Stomach smooth muscle (tissue), 2 donors: ENCODE measurements around the gene HMMR.

Source experiments
- H3K27ac ChIP-seq: one replicate; pipeline ENCODE4 v1.7.0; 2013; ENCODE audit warnings: mild to moderate bottlenecking, low read length, inconsistent platforms
- H3K27me3 ChIP-seq, 2 donors: one replicate each; pipeline ENCODE4 v1.7.0; 2013; ENCODE audit warnings: low read length in 2 of 2; ENCODE audit not compliant: insufficient read depth in 2 of 2, control insufficient read depth in 1 of 2
- H3K36me3 ChIP-seq, 2 donors: one replicate each; pipeline ENCODE4 v1.7.0; 2013; ENCODE audit warnings: low read length in 2 of 2; ENCODE audit not compliant: control insufficient read depth in 2 of 2, insufficient read depth in 2 of 2
- H3K4me1 ChIP-seq: one replicate; pipeline ENCODE4 v1.7.0; 2013; ENCODE audit warnings: low read length; ENCODE audit not compliant: control insufficient read depth, insufficient read depth
- H3K4me3 ChIP-seq, 2 donors: one replicate each; pipeline ENCODE4 v1.7.0; 2013; ENCODE audit warnings: low read length in 2 of 2
- H3K9ac ChIP-seq, 2 donors: one replicate each; pipeline ENCODE4 v1.7.0; 2013; ENCODE audit warnings: low read length in 2 of 2, mild to moderate bottlenecking in 1 of 2
- H3K9me3 ChIP-seq, 2 donors: one replicate each; pipeline ENCODE4 v1.7.0; 2013; ENCODE audit warnings: low read length in 2 of 2; ENCODE audit not compliant: control insufficient read depth in 2 of 2
- donor health status: healthy.
- donor health status: Pancreatic carcinoma.

HMMR gene

DNA sequence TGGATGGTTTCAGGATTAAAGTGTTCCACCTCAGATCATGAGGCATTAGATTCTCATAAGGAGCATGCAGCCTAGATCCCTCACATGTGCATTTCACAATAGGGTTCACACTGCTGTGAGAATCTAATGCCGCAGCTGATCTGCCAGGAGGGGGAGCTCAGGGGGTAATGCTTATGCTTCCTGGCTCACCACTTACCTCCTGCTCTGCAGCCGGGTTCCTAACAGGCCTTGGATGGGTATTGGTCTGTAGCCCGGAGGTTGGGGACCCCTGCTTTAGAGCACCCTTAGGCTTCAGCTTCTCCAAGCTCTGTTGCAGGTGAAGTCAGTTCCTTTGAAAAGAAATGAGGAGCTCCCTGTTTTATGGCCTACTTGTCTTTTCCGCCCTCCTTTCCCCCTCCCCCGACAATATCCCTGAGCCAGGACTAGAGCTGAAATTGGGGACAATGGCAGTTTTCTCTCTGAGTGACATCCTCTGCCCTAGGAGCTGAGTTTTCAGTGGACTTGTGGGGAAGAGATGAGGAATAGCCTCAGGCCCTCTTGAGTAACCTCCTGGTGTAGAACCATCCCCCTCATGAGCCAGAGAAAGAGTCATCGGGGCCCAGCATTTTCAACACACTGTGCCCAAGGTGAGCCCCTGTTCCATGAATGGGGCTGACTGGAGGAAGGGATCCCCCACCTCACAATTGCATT is 28.8 kb downstream of the HMMR start:
- Histone ChIP-seq H3K27me3 (no peaks in the 10 kb centered on the region), H3K9ac (no peak overlapping the region), H3K4me1 (no peaks in the 10 kb centered on the region), H3K4me3 (no peak overlapping the region), H3K27ac (no peak overlapping the region), H3K36me3 (no peaks in the 10 kb centered on the region), H3K9me3 (no peaks in the 10 kb centered on the region)

- Histone ChIP-seq H3K9ac (no peak overlapping the region), H3K36me3 (no peaks in the 10 kb centered on the region), H3K27ac (no peak overlapping the region), H3K4me3 (no peak overlapping the region), H3K4me1 (no peaks in the 10 kb centered on the region), H3K9me3 (no peaks in the 10 kb centered on the region), H3K27me3 (no peaks in the 10 kb centered on the region)
These were observed 29.3 kb downstream of the HMMR start for GRCh38 chr5:163489745-163490075.

DNA sequence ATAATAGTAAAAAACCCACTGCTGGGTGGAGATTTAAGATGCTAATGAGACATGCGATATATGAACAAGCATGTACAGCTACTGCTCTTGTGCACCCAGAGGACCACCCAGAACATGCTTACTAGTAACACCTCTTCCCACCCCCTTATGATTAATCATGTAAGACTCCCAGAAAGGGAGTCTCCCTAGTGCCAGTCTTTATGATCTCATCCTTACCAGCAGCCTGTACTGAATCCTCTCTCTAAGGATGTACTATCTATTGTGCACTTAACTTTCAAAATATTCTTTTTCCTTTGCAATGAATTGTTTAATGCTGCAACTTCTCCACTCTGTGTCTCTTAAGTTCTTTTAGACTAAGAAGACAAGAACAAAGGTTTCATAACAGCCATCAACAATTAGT is 35.9 kb downstream of the HMMR start:
- no peak overlapping the region for H3K9ac ChIP-seq
- no peaks in the 10 kb centered on the region for H3K4me1 ChIP-seq
- H3K4me3 ChIP-seq, result no peak overlapping the region
- H3K9me3 ChIP-seq, result no peaks in the 10 kb centered on the region
- H3K27me3 ChIP-seq, result no peaks in the 10 kb centered on the region
- H3K36me3 ChIP-seq, result no peaks in the 10 kb centered on the region
- H3K27ac ChIP-seq, result no peak overlapping the region

GRCh38 chr5:163497315-163497714 is 36.9 kb downstream of the HMMR start:
- Histone ChIP-seq H3K27ac (no peak overlapping the region), H3K9me3 (no peaks in the 10 kb centered on the region), H3K4me3 (no peak overlapping the region), H3K4me1 (no peaks in the 10 kb centered on the region), H3K9ac (no peak overlapping the region), H3K27me3 (no peaks in the 10 kb centered on the region), H3K36me3 (no peaks in the 10 kb centered on the region)

GRCh38 chr5:163498886-163499285 is 38.5 kb downstream of the HMMR start:
- Histone ChIP-seq H3K9me3 (no peaks in the 10 kb centered on the region), H3K4me1 (peaks cover 2% of the 10 kb centered on the region), H3K27ac (no peak overlapping the region), H3K27me3 (no peaks in the 10 kb centered on the region), H3K9ac (no peak overlapping the region), H3K4me3 (no peak overlapping the region), H3K36me3 (no peaks in the 10 kb centered on the region)

- Histone ChIP-seq H3K27ac (peak overlapping the region; percentile 87), H3K27me3 (no peaks in the 10 kb centered on the region), H3K4me1 (peaks cover 14% of the 10 kb centered on the region), H3K9ac (peak overlapping the region in 1 of 2 donors; percentile 69), H3K36me3 (no peaks in the 10 kb centered on the region), H3K4me3 (peak overlapping the region; percentile 77 to 83), H3K9me3 (no peaks in the 10 kb centered on the region)
These were observed 42.1 kb downstream of the HMMR start for GRCh38 chr5:163502521-163502920.

DNA sequence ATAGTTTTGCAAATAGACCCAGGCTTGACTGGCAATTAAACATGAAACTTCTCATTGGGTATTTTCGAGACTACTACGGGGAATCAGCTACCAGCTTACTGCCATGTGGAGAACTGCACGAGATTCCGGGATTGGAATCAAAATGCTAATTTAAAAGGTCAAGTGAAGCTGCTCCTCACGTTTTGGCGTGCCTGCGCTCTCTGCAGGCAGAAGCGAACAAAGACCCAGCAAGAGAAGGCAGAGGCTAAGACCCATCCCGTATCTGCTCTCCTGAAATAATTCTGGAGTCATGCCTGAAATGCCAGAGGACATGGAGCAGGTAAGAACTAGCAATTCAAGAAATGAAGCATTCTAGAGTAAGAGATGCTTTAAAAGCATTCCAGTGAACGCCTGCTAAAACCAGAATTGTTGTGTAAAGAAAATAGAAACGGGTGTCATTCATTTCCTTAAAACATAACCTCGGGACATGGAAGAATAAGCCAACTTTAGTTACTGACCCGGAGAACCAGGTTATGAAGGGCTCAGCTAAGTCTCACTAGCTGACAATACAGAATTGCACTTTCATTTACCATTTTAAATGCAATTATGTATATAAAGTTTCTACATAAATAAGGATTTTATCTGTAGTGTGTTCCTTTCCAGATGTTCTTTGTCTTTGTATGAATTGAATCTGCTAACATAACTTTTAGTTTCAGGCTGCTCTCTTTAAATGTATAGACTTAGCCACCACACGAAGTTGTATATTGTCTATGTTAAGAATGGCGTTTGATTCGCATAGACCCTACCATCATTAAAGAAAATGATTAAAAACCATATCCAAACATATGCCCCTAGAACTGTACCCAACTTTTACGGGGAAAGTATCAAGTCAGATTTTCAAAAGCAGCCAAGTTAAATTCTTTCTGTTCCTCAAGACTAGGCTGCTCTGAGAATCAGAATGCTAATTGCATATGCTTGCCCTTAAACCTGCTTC is 43.0 kb downstream of the HMMR start:
- H3K9me3 ChIP-seq, result no peaks in the 10 kb centered on the region
- H3K4me3 ChIP-seq, result peak overlapping the region; percentile 77 to 83
- no peaks in the 10 kb centered on the region for H3K36me3 ChIP-seq
- H3K27ac ChIP-seq, result peak overlapping the region; percentile 87
- H3K4me1 ChIP-seq, result peaks cover 14% of the 10 kb centered on the region
- H3K27me3 ChIP-seq, result no peaks in the 10 kb centered on the region
- H3K9ac ChIP-seq, result peak overlapping the region; percentile 69 to 93

DNA sequence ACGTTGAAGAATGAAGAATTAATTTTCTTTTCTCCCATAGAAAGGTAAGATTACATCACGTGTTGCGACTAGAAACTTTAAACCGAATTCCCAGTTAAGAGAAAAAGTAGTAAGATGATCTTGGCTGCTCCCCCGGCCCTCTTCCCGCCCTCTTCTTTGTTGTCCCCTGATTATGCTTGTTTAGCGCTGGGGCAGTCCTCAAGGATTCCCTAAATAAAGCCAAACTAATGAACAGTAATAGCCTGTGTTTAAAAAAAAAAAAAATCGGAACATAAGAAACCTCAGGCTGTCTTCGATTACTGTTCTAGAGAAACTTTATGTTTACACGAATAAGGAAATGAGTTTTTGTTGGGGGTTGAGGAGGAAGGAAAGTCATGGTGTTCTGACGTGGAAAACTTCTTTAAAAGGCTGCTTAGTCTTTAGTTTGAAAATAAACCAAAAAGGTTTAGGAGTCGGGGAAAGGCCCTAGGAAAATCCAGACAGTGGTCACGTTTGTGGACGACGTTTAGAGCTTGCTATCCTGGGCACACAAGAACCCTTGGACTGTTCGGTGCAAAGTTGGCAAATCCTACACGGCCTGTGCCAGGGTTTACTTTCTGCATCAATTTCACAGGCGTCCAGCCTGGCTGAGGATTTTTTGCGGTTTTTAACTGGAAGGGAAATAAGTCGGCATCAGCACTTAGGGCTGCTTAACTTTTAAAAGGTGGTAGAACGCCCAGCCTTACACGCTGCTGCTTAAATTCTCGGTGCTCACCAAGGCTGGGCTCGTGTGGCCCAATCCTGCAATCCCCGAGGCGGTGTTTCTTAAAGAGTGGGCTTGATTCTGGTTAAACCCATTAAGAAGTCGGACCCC is 43.9 kb downstream of the HMMR start:
- Histone ChIP-seq H3K4me1 (peaks cover 16% of the 10 kb centered on the region), H3K36me3 (no peaks in the 10 kb centered on the region), H3K9me3 (no peaks in the 10 kb centered on the region), H3K27me3 (no peaks in the 10 kb centered on the region), H3K27ac (peak overlapping the region; percentile 87), H3K9ac (peak overlapping the region; percentile 69 to 93), H3K4me3 (peak overlapping the region; percentile 77 to 83)

DNA sequence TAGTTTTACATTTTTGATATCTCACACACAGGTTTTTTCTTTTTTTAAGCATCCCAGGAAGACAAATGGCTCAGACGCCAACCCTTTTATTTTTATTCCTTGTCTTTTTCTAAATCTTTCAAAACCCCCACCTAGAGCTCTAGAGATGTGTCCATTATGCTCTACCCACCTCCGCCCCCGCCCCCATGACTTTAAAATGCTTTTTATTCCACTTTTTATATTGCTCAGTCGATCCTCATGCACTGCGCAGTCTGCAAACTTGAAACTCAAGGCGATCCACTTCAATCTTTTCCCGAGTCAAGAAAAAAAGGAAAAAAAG is 44.6 kb downstream of the HMMR start:
- no peaks in the 10 kb centered on the region for H3K9me3 ChIP-seq
- H3K27me3 ChIP-seq, result no peaks in the 10 kb centered on the region
- peak overlapping the region; percentile 77 to 83 for H3K4me3 ChIP-seq
- peaks cover 21% of the 10 kb centered on the region for H3K4me1 ChIP-seq
- peak overlapping the region; percentile 87 for H3K27ac ChIP-seq
- peak overlapping the region; percentile 69 to 93 for H3K9ac ChIP-seq
- no peaks in the 10 kb centered on the region for H3K36me3 ChIP-seq

DNA sequence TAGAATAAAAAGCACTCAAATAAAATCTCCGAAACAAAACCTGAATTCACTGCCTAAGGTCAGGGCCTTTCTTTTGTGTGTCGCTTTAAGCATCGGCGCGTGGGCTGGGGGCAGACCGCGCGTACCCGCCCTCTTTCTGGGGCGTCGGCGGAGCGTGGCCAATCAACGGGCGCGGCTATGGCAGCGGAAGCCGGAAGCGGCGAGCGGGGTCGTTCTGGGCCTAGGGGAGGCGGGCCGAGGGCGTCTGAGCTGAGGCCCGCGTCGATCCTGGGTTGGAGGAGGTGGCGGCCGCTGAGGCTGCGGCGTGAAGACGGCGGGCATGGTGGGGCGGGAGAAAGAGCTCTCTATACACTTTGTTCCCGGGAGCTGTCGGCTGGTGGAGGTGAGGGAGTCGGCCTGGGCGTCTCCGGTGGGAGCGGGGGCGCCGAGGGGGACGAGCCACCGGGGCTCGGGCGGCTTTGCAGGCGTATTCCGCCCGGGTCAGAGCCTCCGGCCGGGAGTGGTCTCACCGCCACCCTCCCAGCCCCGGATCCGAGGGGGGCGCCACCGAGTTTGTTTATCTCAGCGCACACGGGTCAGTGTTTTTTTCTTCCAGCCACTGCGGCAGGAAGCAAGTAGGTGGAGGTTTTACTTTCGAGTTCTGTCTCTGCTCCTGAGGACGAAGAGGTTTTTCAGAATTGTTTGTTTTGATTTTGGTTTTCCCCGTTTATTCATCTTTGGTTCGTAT is 45.1 kb downstream of the HMMR start, which contains the start of gene MAT2B:
MAT2B (plus strand) TSS at position 252 of the 727 bp plus-strand sequence; CDS start at position 320, 68 bp downstream.
- Histone ChIP-seq H3K36me3 (no peaks in the 10 kb centered on the region), H3K9me3 (no peaks in the 10 kb centered on the region), H3K4me3 (peak within 1 kb of the TSS; percentile 77 to 83), H3K27me3 (no peaks in the 10 kb centered on the region), H3K27ac (peak within 1 kb of the TSS; percentile 87), H3K4me1 (peaks cover 21% of the 10 kb centered on the region), H3K9ac (peak within 1 kb of the TSS; percentile 69 to 93)
